Sigmoid colon (tissue), 4 donors: ENCODE data around the gene SH3RF3.

Experiments used
- CTCF ChIP-seq, 4 experiments: fragments of 450-650 bp in 3 of 4; fragments of 200-600 bp in 1 of 4; IDR thresholded peaks; one replicate each; pipeline ENCODE4 v1.5.1; 2016 to 2019; ENCODE audit warnings: antibody characterized with exemption in 4 of 4, mild to moderate bottlenecking in 3 of 4, moderate library complexity in 2 of 4
- EP300 ChIP-seq, 4 donors: sonication (generic); formaldehyde crosslinking; IDR thresholded peaks; one replicate each; pipeline ENCODE4 v1.6.1; 2017; ENCODE audit warnings: antibody characterized with exemption in 4 of 4
- POLR2A ChIP-seq, 2 donors: fragments of 450-650 bp; IDR thresholded peaks; one replicate each; pipeline ENCODE4 v1.6.1; 2016; ENCODE audit warnings: antibody characterized with exemption in 2 of 2, mild to moderate bottlenecking in 2 of 2, moderate library complexity in 2 of 2

GRCh38 chr2:109137616-109138015, 8.6 kb downstream of the SH3RF3 start:
- no peak for TF ChIP-seq POLR2A (IDR thresholded peaks at IDR 0.05)
- no peak for TF ChIP-seq CTCF (IDR thresholded peaks at IDR 0.05)
- no peak for TF ChIP-seq EP300 (IDR thresholded peaks at IDR 0.05)
